GM03348 (cell line): ENCODE data around the gene BACH2.
"Not testable (repeated sequence)": the region's sequence is repeated elsewhere in the genome, so short reads cannot be mapped to it uniquely, and the experiment has no call there.

Source experiments
- DNase-seq: peaks from one replicate; pipeline ENCODE4 v3.0.0; 2012; ENCODE audit warnings: low spot score

BACH2 gene

DNA sequence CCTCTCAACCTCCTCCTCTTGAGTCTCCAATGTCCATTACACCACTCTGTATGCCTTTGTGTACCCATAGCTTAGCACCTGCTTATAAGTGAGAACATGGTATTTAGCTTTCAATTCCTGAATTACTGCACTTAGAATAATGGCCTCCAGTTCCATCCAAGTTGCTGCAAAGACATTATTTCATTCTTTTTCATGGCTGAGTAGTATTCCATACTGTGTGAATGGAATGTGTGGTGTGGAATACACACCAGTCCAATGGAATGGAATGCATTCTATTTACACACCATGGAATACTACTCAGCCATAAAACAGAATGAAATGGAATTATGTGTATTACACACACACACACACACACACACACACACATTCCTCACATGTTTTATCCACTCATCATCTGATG, 116.1 kb downstream of the BACH2 start:
- no peak for DNase-seq

DNA sequence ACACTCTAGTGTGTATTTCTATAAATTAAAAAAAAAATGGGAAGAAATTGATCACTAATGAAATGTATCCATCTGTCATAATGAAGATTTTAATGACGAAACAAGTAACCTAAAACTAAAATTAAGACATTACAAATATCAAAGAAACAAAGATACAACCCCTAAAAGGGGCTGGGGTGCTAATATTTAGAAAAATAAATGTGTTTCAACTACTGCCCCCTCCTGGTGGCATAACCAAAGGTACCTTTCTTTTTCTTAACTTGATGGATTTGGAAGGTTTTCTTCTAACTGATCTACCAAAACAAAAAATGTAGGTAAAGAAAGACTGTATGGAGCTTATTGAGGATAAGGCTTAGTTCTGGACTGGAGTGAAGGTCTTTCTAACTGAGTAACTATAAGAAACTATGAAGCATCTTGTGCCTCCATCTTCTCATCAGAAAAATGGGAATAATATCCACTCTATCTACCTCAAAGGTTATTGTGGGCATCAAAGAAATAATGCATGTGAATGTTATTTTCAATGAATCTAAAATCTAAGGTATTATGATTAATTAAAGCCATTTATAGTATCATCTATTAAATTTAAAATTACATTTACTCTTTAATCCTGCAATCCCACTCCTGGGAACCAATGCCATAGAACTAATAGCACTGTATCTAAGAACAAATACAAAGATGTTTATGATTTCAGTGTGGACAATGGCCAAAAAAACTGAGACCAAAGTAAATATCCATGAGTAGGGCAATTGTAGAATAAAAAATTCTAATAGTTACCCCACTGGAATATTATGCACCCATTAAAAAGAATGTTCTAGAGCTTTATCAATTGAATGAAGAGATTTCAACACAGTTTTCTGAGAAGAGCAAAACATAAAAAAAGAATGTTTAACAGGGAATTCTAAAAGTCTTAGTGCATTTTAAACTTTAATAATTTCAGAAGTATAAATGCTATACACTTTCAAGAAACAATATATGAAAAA, 117.2 kb downstream of the BACH2 start:
- peak; percentile 8 for DNase-seq

DNA sequence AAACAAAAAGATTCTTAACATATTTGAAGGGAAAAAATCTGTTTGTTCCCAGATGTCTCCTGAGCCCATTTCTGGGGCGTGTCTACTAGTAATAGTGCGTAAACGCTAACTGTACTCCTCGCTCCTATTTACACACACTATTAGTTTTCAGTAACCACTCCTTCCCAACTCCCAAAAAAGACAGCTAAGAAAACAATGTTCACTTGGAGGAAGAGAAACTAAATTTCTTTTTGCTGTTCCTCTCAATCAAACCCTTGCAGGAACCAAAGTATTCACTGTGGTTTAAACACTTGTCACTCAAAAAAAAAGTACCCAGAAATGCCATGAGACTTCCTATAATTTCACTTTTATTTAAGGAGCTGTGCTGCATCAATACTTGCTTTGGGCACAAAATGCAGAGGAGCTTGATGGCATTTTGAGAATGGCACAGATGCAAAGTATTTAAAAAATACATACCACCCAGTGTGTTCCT, 118.2 kb downstream of the BACH2 start:
- DNase-seq: no peak

DNA sequence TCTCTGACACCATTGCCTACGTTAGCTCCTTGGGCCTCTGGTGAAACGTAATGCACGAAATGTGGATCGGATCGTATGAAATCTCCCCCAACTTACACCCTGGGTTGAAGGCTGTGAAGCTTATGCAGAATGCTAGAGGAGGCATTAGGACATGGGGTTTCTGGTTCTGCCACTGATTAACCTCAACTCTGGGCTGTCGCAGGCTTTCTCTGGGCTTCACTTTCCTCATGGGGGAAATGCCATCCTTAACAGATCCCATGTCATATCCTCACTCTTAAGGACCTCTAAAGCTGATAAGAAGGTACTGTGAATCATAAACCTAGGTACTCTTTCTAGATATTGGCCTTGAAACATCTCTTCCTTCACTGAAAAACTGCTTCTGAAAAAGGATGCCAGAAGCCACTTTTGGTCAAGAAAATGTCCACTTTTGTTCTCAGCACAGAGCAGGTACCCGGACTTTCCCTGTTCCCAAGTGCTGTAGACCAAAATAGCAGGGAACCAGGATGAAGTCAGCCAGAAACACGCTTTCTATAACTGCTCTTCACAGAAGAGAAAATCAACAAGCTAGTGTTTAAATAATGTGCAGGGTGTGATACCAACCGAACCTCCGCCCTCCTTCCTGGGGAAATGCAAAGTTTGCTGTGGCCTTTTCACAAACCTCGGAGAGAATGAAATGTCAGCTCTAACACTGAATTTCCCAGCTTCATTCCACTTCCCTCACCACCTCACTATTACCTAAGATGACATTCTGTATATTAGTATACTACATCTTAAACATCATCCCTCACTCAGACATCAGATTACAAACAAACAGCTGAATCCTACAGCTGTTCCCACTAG, 118.9 kb downstream of the BACH2 start:
- DNase-seq: no peak

DNA sequence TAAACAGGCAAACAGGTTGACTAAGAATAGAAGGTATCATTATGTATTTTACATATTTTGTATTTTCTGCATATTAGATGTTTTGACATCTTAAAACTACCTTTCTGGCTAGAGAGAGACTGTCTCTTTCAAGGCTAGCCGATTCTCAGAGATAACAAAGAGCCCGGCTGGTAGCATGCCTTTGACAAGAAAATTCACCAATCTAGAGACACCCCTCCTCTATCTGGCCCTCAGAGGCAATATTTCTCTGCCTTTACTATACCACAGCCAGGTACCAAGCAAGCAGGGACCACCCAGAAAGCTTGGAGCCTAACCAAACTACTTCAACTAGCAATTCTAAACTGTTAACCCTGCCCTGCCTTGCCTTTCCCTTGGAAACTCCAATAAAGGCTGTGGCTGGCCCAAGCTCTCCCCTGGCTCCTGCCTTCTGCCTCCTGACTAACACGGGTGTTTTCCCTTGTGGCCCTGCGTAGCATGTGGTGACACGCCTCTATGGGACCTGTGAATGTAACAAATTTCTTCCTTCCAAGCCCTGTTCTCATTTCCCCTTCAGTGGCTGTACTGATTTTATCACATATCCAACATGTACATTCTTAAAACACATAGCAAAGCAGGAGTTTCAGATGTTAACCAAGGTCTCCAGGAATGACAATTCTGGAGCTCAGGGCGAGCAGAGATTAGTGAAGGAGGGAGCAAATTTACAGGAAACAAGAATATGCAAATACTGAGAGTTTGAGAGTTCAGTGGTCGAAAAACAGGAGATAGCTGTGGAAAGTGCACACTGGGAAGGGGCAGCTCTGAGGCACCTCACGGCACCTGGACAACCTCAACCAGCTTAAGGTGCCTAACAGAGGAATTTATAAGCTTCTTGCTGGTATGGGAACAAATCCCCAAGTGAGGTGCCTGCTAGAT, 120.8 kb downstream of the BACH2 start:
- no peak for DNase-seq

DNA sequence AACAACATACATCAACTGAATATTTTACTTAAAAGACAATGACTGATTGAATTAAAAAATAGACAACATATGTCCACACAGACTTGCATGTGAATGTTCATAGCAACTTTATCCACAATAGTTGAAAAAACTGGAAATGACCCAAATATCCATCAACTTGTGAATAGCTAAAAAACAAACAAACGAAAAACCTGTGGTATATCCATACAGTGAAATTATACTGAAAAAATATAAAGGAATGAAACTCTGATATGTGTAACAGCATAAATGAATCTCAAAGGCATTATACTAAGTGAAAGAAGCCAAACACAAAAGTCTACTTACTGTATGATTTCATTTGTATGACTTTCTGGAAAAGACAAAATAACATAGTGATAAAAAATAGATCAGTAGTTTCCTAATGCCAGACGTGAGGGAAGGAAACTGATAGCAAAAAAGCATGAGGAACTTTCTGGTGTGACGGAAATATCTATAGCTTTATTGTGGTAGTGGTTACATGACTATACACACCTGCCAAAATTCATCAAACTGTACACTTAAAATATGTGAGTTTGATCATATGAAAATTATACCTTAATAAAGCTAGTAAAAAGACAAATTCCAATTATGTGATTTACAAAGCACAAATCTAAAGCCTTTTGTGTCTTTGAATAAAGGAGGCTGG, 123.2 kb downstream of the BACH2 start:
- DNase-seq: no peak

DNA sequence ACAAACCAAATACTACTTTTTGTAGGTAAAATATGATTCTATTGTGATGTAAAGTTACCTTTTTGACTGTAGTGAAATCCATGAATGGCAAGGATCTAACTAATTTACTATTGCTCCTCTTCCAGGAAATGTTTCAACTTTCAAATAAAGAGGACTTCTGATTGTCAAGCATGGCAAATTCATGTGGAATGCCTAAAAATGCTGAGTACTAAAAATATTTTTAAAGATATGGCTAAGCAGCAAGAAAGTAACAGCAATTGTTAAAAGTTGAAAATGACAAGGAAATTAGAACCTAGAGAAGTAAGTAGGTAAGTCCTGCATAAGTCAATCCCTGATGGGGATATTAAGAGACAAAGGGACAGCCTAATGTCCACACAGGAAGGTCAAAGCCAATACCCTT, 126.0 kb downstream of the BACH2 start:
- no peak for DNase-seq

DNA sequence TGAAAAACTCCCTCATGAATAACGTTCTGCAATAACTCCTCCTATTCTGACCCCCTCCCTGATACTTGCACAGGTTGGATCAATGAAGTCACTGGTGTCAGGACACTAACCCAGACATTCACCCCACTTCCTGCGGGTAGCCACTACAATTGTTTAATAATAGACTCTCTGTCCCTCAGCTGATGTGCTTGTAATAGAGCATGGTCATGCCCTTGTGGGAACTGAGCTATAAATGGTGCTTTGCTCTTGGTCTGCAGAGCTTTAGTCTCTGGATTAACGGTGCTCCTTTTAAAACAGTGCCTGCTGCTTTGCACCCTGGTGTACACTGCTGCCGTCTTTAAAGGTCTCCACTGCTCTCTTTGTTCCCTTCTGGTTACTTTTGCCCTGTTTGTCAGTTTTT, 127.3 kb downstream of the BACH2 start:
- DNase-seq: no peak

DNA sequence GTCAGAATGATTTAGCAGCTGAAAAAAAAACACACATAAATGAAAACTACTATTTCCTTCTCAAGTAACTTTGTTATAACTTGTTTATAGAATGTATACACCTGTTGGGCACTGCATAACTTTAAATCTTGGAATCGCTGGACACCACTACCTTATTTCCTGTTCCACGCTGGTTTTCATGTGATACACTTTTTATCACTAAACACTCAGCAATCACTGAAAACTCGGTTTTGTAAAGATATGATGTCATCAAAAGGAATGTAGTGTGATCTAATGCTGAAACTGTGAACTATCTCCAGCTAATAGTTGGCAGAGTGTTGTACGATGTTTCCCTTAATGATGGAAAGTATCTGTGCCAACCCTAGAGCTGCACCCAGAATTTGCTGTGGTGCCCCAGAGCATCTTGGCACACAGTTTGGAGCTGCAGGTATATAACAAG, 127.9 kb downstream of the BACH2 start:
- peak; percentile 8 for DNase-seq

DNA sequence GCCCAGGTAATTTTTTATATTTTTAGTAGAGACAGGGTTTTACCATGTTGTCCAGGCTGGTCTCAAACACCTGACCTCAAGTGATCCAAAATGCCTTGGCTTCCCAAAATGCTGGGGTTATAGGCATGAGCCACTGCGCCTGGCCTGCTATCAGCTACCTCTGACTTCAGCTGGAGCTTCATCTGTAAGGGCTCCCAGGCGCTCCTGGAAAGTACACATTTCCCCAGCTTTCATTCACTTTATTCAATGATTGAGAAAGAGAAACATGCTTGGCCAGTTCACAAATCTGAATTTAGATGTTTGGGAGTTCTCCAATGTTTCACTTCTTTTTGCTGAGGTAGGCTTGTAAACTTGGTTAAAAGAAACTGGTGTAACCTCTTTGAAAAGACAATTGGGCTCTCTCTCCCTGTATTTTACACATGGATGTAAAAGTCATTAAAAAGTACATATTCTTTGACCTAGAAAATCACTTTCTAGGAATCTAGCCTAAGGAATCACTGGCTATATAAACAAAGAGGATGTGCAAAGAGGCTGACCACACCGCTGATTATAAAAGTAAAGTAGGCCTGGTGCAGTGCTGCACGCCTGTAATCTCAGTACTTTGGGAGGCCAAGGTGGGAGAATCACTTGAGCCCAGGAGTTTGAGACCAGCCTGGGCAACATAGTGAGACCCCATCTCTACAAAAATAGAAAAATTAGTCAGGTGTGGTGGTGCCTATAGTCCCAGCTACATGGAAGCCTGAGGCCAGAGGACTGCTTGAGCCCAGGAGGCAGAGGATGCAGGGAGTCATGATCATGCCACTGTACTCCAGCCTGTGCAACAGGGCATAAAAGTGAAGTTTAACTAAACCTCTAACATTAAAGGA, 128.9 kb downstream of the BACH2 start:
- DNase-seq: no peak

DNA sequence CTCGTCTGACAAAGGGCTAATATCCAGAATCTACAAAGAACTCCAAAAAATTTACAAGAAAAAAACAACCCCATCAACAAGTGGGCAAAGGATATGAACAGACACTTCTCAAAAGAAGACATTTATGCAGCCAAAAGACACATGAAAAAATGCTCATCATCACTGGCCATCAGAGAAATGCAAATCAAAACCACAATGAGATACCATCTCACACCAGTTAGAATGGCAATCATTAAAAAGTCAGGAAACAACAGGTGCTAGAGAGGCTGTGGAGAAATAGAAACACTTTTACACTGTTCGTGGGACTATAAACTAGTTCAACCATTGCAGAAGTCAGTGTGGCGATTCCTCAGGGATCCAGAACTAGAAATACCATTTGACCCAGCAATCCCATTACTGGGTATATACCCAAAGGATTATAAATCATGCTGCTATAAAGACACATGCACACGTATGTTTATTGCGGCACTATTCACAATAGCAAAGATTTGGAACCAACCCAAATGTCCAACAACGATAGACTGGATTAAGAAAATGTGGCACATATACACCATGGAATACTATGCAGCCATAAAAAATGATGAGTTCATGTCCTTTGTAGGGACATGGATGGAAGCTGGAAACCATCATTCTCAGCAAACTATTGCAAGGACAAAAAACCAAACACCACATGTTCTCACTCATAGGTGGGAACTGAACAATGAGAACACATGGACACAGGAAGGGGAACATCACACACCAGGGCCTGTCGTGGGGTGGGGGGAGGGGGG, 130.3 kb downstream of the BACH2 start:
- DNase-seq: not testable (repeated sequence)

GRCh38 chr6:90162648-90163387, 133.8 kb downstream of the BACH2 start:
- no peak for DNase-seq

DNA sequence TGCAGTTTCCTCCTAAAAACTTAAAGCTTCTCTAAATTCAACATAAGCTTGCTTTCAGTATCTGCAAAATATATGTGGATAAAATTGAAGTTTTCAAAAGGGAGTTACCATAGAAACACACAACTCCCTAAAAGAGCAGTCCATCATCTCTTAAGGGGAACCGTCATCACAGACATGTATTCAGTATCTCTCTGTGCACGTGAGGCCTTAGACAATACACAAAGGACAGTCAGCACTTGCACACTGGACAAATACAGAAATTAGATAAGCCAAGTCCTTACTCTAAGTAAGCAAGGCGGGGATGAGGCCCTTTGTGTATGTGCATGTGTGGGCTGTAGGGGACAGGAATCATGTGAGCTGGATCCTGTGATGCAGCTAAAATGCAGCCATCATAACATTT, 136.6 kb downstream of the BACH2 start:
- DNase-seq: no peak

GRCh38 chr6:90159452-90159851, 137.2 kb downstream of the BACH2 start:
- DNase-seq: no peak

GRCh38 chr6:90158936-90159335, 137.7 kb downstream of the BACH2 start:
- DNase-seq: no peak

DNA sequence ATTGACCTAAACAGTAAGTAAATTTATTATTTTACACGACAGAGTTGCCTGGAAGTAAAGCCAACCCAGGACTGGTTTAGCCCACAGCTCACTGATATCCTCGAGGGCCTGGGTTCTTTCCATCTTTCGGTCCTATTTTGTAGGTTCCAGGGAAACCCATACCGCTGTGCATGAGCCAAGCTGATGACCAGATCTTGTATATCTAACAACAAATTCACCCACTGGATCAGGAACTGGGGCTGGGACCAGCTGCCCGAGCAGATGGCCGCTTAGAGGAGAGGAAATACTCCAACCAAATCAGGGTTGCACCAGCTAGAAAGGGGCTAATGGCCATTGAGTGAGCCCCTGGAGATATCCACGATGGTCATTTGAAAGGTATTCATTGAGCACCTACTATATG, 139.2 kb downstream of the BACH2 start:
- no peak for DNase-seq

GRCh38 chr6:90156861-90157260, 139.8 kb downstream of the BACH2 start:
- no peak for DNase-seq

DNA sequence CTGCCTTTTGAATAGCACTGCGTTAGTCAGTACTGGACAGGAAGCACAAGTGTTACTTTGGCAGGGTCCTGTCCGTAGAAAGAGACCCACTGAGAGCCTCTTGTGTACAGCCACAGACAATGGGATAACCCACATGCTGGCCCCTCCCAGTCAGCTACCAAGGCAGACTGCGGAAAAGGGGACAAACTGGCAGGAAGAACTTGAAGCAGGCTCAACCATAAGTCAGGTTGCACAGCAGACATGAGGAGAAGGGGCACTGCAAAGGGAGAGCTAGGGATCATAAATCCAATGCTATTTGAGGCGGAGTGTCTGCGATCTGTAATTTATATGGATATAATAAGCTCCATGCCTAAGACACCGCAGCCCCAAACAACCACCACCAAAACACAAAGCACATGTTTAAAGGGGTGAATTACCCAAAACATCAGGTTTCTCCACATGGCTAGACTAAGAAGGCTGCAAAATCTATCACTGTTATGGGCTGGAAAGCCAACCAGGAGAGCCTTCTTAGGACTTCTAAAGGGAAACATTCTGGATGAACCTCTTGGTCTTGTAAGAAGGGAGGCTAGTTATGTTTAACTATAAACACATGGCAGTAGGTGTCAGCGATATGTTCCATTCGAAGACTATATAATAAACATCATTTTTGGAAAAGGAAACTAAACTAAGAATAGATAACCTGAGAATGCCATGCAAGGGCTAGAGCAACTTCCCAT, 141.7 kb downstream of the BACH2 start:
- DNase-seq: no peak
